ENCODE results near the gene NCOA3.

The NCOA3 gene

DNA sequence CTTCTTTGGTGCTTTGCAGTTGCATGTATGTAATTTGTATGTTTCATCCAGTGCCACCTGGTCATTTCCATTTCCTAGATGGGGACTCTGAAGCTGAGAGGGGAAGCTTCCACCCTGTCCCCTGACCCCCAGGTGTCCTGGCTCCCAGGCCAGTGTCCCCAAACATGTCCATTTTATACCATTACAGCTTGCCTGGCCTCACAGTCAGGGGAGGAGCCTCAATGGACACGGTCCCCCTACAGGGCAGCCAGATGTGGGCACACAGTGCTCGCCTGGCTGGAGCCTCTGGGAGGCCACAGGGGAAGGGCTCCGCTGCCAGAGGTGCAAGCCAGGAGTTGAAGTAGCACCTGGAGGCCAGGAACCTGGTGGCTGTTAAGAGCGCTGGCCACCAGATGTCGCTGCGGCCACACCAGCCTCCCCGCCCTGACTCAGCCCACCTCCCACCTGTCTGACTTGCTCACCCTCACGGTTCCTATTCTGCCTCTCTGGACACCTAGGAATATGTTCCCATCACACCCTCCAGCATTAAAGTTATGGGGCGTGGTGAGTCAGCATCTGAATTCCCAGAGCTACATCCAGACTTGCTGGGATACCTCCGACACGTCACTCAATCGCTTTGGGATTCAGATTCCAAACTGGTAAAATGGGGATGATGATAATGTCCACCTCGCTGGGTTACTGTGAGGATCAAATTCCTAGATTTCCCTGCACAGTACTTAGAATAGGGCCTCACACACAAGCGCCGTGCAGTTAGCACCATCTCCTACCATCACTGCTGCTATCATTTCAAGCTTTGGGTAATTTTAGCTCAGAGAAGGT is 176.2 kb downstream of the NCOA3 start:
- DNase-seq (ENCODE audit: low read depth in 4 of 4, low spot score in 1 of 4): peak; percentile 29 to 55 (median 46)

DNA sequence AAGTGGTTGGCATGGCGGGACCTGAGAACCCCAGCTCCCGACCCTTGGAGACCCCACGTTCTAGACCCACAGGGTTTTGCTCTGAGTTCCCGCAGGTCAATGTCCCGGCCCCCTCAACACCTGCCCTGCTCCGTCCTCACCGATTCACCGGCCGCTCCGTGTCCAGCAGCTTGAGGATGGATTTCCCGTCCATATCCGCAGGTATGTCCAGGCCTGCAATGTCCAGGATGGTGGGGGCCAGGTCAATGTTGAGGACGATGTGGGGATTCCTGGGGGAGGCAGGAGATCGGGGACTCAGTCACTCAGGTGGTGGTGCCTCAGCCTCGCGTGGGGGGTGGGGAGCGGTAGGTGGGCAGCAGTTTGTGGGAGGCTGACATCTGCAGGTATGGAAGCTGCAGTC is 176.8 kb downstream of the NCOA3 start:
- DNase-seq (ENCODE audit: low read depth in 4 of 4, low spot score in 1 of 4): no peak

DNA sequence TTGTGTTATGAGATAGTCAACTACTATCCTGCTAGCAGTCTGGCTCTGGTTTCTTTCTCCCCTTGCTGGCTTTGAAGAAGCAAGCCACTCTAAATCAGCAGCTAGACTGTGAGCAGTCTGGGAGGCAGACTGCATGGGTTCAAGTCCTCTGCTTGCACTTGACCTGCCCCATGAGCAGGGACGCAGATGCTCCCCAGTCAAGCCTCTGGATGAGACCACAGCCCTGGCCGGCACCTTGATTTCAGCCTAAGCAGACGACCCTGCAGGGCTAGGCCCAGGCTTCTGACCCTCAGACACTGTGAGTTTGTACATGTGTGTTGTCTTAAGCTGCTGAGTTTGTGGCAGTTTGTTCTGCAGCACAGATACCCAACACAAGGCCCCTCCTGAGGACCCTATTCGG is 177.8 kb downstream of the NCOA3 start:
- no peak for DNase-seq (ENCODE audit: low read depth in 4 of 4, low spot score in 1 of 4)

DNA sequence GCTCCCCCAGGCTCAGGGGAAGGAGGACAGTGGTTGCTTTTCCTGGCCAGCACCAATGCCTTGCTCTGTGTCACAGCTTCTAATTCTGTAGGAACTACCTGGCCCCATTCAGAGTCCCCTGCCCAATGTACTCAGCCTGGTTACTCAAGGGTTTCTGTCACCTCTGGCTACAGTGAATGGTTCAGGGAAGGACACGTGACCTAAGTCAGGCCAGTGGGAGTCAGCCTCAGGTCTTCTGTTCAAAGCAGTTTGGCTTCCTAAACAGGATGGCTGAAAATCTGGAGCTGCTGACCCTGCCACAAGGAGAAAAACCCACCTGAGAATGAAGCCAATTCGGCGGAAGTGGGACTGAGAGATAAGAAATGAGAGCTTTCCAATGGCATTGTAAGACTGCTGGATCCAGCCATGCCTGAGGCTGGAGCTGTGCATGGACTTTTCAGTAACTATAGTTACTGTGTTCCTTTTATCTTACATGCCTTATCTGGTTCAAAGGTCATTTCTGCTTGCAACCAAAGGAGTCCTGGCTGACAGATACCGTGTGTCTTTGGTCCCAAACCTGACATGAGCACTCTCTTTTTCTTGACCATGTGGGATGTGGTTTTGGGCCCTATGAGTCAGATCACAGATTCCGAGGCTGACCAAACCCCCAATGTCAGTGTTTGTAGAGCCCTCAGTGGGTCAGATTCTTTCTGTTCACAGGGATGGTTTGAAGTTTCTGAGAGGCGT is 179.3 kb downstream of the NCOA3 start:
- no peak for DNase-seq (ENCODE audit: low read depth in 4 of 4, low spot score in 1 of 4)

DNA sequence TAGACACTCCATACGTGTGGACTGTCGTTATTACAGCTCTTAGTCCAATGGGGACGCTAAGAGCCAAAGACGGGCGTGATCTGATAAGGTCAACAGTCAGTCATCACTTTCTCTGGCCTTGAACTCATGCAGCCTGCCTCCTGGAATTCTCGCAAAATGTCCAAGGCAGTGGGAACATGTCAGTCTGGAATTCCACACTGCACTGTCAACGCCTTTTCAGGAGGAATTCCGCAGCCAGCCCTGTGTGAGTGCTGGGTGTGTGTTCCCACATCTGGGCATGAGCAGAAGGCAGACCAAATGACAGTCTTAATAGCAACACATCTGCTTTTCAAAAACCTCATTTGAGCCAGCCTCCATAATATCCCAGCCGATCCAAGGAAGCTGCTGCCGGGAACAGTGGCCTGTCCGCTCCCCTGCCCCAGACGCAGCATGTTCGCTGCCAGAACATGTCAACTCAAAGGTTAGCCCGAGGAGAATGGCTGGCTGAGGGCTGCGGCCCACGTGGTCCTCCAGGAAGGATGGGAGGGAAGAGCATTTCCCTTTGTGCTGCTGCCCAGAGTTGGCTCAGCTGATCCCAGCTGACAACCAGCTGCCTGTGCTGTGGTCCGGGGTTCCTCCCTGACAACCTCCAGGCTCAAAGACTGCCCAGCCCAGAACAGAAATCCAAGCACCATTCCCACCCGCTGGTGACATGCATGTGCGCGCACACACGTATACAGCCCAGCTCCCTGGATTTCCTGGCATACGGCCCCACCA is 180.5 kb downstream of the NCOA3 start:
- no peak for DNase-seq (ENCODE audit: low read depth in 4 of 4, low spot score in 1 of 4)

DNA sequence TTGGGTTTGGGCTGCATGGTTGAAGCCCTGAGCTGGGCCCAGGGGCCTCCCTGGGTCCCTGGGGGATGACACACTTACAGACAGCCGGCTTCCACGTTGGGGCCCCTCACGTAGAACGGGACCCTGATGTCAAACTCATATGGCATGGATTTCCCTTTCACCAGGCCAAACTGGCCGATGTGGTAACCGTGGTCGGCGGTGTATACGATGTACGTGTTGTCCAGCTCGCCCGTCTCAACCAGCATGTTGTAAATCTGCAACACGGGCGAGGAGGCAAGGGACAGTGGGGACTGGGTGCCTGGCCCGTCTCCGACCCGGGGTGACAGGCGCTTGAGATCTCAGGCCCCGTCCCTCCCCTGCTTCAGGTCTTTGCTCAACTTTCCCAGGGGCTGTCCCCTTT is 181.2 kb downstream of the NCOA3 start:
- no peak for DNase-seq (ENCODE audit: low read depth in 4 of 4, low spot score in 1 of 4)

DNA sequence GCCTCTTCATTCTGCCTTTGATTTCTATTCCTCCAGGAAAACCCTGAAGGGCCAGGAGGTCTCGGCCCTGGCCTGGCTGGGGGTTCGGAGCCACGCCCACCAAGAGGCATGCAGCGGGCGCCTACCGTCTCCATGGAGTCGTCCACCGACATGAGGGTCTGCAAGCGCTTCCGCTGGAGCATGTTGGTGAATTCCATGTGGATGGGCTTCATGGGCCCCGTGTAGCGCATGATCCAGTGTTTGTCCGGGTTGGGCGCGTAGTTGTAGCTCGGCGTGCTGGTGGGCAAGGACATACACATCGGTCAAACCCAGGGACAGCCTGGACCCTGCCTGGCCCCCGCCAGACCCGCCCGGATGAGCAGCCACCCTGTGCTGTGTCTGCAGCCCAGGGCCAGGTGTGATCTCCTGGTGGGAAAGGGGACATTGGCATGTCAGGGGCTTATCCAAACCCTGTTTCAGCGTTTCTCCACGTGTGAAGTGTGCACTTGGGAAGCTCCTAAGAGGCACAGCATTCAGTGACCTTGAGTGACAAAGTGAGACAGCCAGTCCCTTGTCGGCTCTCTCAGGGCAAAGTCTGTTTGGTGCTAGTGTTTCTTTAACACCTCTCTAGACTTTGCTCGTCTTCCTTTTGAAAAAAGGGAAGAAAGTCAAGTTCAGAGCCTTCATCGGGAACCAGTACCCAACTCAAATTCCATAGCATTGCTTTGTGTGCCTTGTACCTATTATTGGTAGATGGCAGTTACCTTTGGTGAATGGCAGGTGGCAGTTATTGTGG is 182.8 kb downstream of the NCOA3 start:
- DNase-seq (ENCODE audit: low read depth in 4 of 4, low spot score in 1 of 4): no peak

DNA sequence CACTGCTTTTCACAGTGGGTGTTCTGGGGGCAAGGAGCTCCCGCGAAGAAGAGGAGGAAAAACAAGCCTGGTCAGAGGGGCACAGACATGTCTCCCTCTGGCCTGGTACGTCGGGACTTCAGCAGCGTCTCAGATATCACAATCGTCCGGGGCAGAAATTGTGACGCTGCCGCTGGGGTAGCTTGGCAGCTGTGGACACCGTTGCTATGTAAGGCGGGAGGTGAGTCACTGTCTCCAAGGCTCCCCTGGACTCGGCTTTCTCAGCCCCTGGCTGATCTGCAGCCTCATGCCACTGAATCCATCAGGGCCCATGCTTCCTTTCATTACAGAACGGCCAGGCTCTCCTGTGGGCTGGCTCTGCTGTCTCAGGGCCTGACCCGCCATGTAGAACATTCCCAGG is 184.9 kb downstream of the NCOA3 start:
- DNase-seq (ENCODE audit: low read depth in 4 of 4, low spot score in 1 of 4): no peak

DNA sequence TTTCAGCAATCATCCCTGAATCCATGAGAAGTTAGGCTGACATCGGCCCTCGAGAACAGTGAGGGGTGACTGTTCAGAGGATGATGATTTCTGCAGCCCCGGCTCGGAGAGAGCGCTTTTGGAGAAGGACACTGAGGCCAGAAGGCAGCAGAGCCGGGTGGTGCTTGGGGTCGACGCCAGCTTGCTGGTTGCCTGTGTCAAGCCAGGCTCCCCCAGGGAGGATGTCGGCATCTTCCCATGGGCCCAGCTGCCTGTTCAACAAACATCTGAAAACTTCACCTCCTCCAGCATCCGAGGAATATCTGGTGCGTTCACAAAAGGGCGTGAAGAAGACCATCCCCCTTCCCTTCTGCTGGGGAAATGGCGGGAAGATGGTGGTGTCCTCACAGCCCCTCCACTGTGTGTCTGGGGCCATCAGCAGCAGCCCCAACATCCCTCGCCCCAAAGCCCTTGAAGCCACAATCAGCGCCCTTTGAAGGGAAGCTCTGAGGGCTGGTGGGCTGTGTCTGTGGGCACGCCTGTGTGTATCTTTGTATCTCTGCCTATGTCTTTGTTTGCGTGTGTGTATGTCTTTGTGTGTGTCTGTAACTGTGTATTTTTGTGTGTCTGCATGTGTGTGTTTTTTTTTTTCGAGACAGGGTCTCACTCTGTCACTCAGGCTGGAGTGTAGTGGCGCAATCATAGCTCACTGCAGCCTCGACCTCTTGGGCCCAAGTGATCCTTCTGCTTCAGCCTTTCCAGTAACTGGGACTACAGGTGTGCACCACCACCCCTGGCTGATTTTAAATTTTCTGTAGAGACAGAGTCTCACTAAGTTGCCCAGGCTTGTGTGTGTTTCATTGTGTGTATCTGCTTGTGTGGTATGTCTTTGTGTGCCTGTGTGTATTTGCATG is 185.7 kb downstream of the NCOA3 start:
- DNase-seq (ENCODE audit: low read depth in 4 of 4, low spot score in 1 of 4): no peak

DNA sequence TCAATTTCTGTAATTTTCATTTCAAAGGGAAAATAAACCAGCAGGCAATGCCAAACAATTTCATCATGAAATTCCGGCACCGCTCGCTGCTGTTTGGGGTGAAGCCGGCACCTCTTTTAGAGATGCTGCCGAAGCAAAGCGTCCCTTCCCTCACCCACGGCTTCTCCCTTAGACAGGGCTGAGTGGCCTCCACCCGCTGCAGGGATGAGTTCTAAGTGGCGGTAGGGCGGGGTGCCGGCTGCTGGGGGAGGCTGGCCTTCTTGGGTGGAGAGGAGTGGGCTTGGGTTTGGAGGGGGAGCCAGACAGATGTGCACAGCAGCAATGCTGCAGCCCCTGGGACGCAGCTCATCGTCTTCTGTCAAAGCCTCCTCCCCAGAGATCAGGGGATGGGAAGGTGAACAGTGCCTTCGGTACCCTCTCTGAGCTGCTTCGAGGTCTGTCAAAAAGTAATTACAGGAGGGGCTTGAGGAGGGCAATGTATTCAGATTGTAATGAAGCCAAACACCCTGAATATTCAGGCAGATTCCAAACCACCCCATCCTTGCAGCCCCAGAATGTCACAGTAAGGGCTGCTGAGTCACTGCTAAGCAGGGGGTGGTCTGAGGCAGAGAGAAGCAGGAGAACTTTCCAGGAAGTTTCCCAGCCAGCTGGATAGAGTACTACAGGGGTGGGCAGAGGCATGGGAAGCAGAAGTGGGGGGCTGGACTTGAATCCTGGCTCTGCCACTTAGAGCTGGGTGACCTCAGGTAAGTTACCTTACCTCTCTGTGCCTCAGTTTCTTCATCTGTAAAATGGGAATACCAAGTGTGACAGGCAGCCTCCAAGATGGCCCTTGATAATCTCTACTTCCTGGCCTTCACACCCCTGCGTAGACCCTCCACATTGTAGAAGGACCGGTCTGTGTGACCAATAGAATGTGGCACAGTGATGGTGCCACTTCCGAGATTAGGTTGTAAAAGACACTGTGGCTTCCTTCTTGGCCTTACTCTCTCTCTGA is 187.0 kb downstream of the NCOA3 start:
- no peak for DNase-seq (ENCODE audit: low read depth in 4 of 4, low spot score in 1 of 4)

DNA sequence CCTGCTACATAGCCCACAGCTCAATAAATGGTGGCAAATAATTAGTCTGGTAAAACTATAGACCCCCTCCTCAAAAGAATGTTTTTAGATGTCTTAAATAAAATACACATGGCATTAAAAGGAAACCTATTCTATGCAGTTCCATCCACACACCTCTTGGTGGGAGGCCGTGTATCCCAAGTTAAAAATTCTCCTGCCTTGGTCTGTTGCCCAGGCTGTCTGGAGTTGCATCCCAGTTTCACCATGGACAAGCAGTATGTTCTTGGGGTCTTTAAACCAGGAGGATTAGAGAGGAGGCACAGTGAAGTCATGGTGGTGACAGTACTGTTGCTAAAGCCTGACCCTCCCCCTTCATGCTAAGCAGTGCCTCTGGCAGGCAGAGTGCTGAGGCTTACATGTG is 188.0 kb downstream of the NCOA3 start:
- no peak for DNase-seq (ENCODE audit: low read depth in 4 of 4, low spot score in 1 of 4)

DNA sequence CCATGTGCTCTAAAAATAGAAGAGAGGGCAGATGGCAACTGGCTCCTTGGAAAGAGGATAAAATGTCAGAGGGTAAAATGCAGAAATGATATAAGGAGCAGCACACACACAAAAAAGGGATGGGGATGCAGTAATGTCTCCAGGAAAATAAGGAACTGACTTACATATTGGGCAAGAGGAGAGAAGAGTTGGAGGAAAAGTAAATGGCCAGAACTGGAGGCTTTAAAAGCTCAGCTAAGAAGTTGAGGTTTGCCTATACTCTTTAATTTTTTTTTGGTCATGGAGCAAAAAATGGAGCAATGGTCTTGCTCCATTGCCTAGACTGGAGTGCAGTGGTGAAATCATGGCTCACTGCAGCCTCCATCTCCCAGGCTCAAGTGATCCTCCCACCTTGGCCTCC is 189.9 kb downstream of the NCOA3 start:
- no peak for DNase-seq (ENCODE audit: low read depth in 4 of 4, low spot score in 1 of 4)

DNA sequence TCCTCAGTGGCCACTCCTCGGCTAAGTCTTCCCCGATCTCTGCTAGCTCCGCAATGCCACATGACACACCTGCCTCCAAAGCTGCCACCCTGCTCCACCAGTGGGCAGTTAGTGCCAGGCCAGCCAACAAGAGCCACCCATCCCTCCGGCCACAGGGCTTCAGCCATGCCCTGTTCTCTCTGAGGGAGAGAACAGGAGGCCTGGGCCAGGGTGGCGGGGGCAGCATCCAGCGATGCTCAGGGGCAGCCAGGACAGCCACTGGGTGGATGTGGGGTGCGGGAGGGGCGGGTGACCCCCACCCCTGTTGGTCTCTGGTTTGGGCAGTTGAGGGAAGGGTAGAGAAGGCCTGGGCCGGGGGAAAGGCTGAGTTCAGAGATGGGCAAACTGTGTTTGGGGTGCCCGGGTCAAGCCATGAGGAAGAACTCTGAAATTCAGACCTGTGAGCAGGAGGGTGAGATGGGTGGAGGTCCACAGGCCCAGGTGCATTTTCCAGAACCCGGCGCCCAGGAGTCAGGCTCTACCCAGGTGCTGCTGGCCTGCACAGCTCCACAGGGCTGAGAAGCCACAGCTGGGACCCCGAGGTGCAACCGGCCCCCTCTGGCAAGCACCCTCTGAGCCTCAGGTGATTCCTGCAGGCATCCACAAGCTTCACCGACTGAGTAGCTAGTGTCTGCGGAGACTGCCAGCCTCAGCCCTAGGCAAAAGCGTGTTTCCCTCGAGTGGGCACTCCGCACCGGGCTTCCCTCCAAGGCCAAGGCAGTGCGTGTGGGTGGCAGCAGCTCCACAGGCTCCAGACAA is 192.5 kb downstream of the NCOA3 start:
- DNase-seq (ENCODE audit: low read depth in 4 of 4, low spot score in 1 of 4): no peak

DNA sequence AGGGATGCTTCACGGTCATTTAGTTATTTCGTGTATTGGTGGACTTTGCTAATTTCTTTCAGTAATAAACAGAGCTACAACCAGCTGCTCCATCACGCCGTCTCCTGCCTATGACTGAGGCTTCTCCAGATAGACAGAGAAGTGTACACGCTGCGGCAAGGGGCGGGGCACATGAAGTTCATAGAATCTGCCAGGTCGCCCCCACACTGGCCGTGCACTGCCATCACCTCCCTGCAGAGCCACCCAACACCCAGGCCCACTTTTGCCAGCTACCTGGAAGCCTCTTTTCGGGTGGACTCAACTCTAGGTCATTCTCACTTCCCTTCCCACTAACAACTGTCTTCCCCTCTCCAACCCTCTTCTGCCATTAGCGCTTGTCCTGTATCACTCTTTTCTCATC is 195.2 kb downstream of the NCOA3 start:
- DNase-seq (ENCODE audit: low read depth in 4 of 4, low spot score in 1 of 4): no peak

DNA sequence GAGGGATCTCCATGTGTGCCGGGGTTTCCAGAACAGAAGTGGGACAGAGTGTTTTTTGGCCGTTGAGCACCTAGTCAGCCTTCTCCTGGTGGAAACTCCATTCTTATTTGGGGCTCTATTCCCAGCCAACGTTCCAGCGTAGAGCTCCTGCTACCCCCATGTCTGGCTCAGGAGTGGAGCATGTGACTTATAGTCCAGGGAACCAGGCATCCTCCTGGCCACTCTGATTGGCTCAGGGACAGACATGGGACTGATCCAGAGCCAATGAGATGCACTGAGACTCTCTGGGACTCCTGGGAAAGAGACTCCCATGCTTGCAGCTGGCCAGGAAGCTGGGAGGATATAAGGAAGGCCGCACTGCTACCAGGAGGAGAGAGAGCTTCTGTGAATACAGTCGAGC is 196.5 kb downstream of the NCOA3 start:
- DNase-seq (ENCODE audit: low read depth in 4 of 4, low spot score in 1 of 4): no peak

DNA sequence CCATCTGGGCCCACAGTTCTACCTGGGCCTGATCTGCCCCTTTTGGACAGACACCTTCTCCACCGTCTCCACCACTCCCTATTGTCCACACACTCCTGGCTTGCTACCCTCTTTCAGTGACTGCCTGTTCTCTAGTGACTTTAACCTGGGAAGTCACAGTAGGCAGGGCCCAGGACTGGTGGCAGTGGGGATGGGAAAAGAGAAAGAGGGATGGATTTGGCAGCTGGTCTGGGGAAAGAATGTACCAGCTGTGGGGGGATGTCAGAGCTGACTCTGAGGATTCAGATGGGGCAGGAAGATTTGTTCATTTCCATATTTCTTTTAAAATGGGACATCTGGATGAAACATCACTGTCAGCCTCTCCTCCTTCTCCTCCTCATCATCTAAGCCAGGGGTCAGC is 198.1 kb downstream of the NCOA3 start:
- DNase-seq (ENCODE audit: low read depth in 4 of 4, low spot score in 1 of 4): no peak

DNA sequence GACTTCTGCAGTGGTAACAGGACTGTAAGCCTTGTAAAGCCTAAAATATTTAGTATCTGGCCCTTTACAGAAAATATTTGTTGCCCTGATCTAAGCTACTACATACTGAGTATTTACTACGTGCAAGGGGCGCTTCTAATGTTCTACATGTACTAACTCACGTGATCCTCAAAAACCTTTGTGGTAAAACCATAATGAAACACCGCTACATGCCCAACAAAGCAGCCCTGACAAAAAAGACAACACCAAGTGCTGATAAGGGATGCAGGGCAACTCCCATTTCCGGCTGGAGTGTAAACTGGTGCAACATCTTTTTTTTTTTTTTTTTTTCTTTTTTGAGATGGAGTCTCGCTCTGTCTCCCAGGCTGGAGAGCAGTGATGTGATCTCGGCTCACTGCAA is 198.6 kb downstream of the NCOA3 start:
- DNase-seq (ENCODE audit: low read depth in 4 of 4, low spot score in 1 of 4): no peak

DNA sequence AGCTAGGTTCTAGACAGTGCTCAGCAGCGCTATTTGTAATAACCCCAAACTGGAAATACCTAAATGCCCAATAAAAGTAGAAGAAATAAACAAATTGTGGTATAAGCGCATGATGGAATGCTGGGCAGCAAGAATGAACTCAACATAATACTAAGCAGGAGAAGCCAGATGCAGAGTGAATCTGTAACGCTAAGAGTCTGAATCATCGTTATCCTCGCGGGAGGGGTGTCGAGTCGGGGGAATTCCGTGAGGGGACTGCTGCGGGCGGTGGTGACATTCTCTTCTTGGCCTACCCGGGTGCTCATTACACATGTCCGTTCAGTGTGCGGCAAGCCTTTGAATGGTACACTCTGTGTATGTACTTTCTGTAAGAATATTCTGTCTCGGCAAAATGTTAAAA is 199.9 kb downstream of the NCOA3 start:
- DNase-seq (ENCODE audit: low read depth in 4 of 4, low spot score in 1 of 4): no peak
